ENCODE data around the gene VWA5B2.
"Not testable (repeated sequence)": the region's sequence is repeated elsewhere in the genome, so short reads cannot be mapped to it uniquely, and the experiment has no call there.

The VWA5B2 gene

GRCh38 chr3:184248454-184249411, 19.3 kb downstream of the VWA5B2 start, which contains the start of gene ALG3:
TSS of gene ALG3 (minus strand) at chr3:184248962. CDS start at chr3:184248940, 22 bp downstream.
- DNase-seq: peak; percentile 80

GRCh38 chr3:184249412-184250166, 20.2 kb downstream of the VWA5B2 start, which contains the start of gene EEF1AKMT4:
TSS of gene EEF1AKMT4 (plus strand) at chr3:184249672. CDS start at chr3:184249695, 23 bp downstream.
- DNase-seq: peak; percentile 93

- peak; percentile 96 for DNase-seq
Observed at GRCh38 chr3:184250167-184250828, 20.9 kb downstream of the VWA5B2 start.

- DNase-seq: no peak
Observed at GRCh38 chr3:184255291-184256039, 26.1 kb downstream of the VWA5B2 start.

GRCh38 chr3:184257083-184257915, 27.9 kb downstream of the VWA5B2 start:
- DNase-seq: no peak

- no peak for DNase-seq
Observed at GRCh38 chr3:184258926-184259325, 29.5 kb downstream of the VWA5B2 start.

- no peak for DNase-seq
Observed at GRCh38 chr3:184259396-184259877, 30.1 kb downstream of the VWA5B2 start.

GRCh38 chr3:184259878-184260723, 30.7 kb downstream of the VWA5B2 start:
- DNase-seq: no peak

- DNase-seq: no peak
Observed at GRCh38 chr3:184260724-184261269, 31.4 kb downstream of the VWA5B2 start.

- no peak for DNase-seq
Observed at GRCh38 chr3:184261270-184261853, 32.0 kb downstream of the VWA5B2 start, which contains the start of gene CAMK2N2. TSS of gene CAMK2N2 (minus strand) at chr3:184261553. CDS start at chr3:184261285, 268 bp downstream.

GRCh38 chr3:184261854-184262763, 32.7 kb downstream of the VWA5B2 start:
- DNase-seq: no peak

GRCh38 chr3:184262764-184263179, 33.4 kb downstream of the VWA5B2 start:
- no peak for DNase-seq

- DNase-seq: not testable (repeated sequence)
Observed at GRCh38 chr3:184267249-184267648, 37.9 kb downstream of the VWA5B2 start.

GRCh38 chr3:184272269-184272668, 42.9 kb downstream of the VWA5B2 start:
- DNase-seq: no peak

GRCh38 chr3:184275381-184275701, 46.0 kb downstream of the VWA5B2 start:
- no peak for DNase-seq

- no peak for DNase-seq
Observed at GRCh38 chr3:184275961-184276910, 46.9 kb downstream of the VWA5B2 start, which contains the start of gene ECE2. TSS of gene ECE2 (plus strand) at chr3:184276022. CDS start at chr3:184276154, 132 bp downstream.

GRCh38 chr3:184277366-184277765, 48.0 kb downstream of the VWA5B2 start:
- no peak for DNase-seq
